SK-N-SH (cell line): ENCODE results near the gene CCNJL. TPM values are rescaled to one million over a fixed set of nuclear protein-coding genes. Genes with fewer than 3 reads are reported as not detected.

Experiments used
- CTCF ChIA-PET: fragments of 300-600, 350-600 bp; formaldehyde crosslinking; extraction: SDS; loops from one replicate; lab custom pipeline; 2021; lab: Yijun Ruan, JAX
- POLR2A ChIA-PET: fragments of 350-600 bp; sonication (Branson Sonifier 250); formaldehyde crosslinking; extraction: SDS; loops from one replicate; lab custom pipeline; 2020; ENCODE audit warnings: antibody characterized with exemption, inconsistent platforms; lab: Yijun Ruan, JAX
- DNase-seq: peaks from one replicate; pipeline ENCODE4 v3.0.0; 2012
- H2AFZ ChIP-seq: fragments of 200-600 bp; sonication (generic); 2 replicates; pipeline ENCODE4 v1.8.1; 2016; ENCODE audit warnings: antibody characterized with exemption, mild to moderate bottlenecking, low read depth
- H3F3A ChIP-seq: fragments of 200-600 bp; sonication (generic); replicated peaks from 2 replicates; pipeline ENCODE3; 2016; ENCODE audit warnings: antibody characterized with exemption, mild to moderate bottlenecking; ENCODE audit not compliant: insufficient read depth
- H3K27ac ChIP-seq, 2 experiments: fragments of 200-500 bp in 1 of 2; fragments of 200-600 bp in 1 of 2; sonication (Bioruptor generic) in 1 of 2; sonication (generic), shearing (Covaris generic) in 1 of 2; 2 replicates each; pipeline versions ENCODE4 v1.5.1 to v1.6.1; 2014 to 2016; ENCODE audit warnings: low read depth in 2 of 2, inconsistent platforms in 1 of 2, low read length in 1 of 2, mild to moderate bottlenecking in 1 of 2, mixed read lengths in 1 of 2
- H3K27me3 ChIP-seq: fragments of 200-600 bp; sonication (generic), shearing (Covaris generic); 2 replicates; pipeline ENCODE4 v1.6.1; 2016; ENCODE audit warnings: mixed run types; ENCODE audit not compliant: insufficient read depth
- H3K36me3 ChIP-seq, 2 experiments: fragments of 200-500 bp in 1 of 2; fragments of 200-600 bp in 1 of 2; sonication (Bioruptor generic) in 1 of 2; sonication (generic) in 1 of 2; replicated peaks in 1 of 2; 2 replicates each; pipeline versions ENCODE3 to v1.5.1; 2014 to 2016; ENCODE audit warnings: low read length in 1 of 2, mild to moderate bottlenecking in 1 of 2; ENCODE audit not compliant: insufficient read depth in 2 of 2, control insufficient read depth in 1 of 2
- H3K4me1 ChIP-seq, 2 experiments: fragments of 200-500 bp in 1 of 2; fragments of 200-600 bp in 1 of 2; sonication (Bioruptor generic) in 1 of 2; sonication (generic), shearing (Covaris generic) in 1 of 2; 2 replicates each; pipeline versions ENCODE4 v1.5.1 to v1.6.1; 2014 to 2016; ENCODE audit warnings: low read depth in 1 of 2, low read length in 1 of 2, mixed run types in 1 of 2; ENCODE audit not compliant: insufficient read depth in 2 of 2, control insufficient read depth in 1 of 2
- H3K4me2 ChIP-seq: fragments of 200-600 bp; sonication (generic), shearing (Covaris generic); 2 replicates; pipeline ENCODE4 v1.6.1; 2017; ENCODE audit warnings: mixed run types
- H3K4me3 ChIP-seq, 2 experiments: fragments of 200-500 bp in 1 of 2; fragments of 200-600 bp in 1 of 2; sonication (Bioruptor generic) in 1 of 2; sonication (generic), shearing (Covaris generic) in 1 of 2; 2 replicates each; pipeline versions ENCODE4 v1.5.1 to v1.8.1; 2014 to 2016; ENCODE audit warnings: low read depth in 2 of 2, inconsistent platforms in 1 of 2, low read length in 1 of 2, mild to moderate bottlenecking in 1 of 2, mixed read lengths in 1 of 2, moderate library complexity in 1 of 2
- H3K79me2 ChIP-seq: fragments of 200-600 bp; sonication (generic); 2 replicates; pipeline ENCODE4 v1.8.1; 2017; ENCODE audit warnings: mild to moderate bottlenecking; ENCODE audit not compliant: insufficient read depth
- H3K9ac ChIP-seq: fragments of 200-600 bp; sonication (generic); 2 replicates; pipeline ENCODE4 v1.6.1; 2017; ENCODE audit warnings: mixed run types
- H3K9me2 ChIP-seq: fragments of 200-600 bp; sonication (generic); 2 replicates; pipeline ENCODE4 v1.6.1; 2017; ENCODE audit warnings: mixed run types
- H3K9me3 ChIP-seq: fragments of 200-600 bp; sonication (generic); 2 replicates; pipeline ENCODE4 v1.6.1; 2017; ENCODE audit warnings: mixed run types, mild to moderate bottlenecking, moderate library complexity
- H4K20me1 ChIP-seq: fragments of 200-600 bp; sonication (generic); 2 replicates; pipeline ENCODE4 v1.6.1; 2017; ENCODE audit warnings: mild to moderate bottlenecking, mixed run types; ENCODE audit not compliant: insufficient read depth
- CHD2 ChIP-seq: fragments of 150-350 bp; IDR thresholded peaks from 2 replicates; pipeline ENCODE4 v1.6.1; 2018; ENCODE audit warnings: low read length; ENCODE audit not compliant: partially characterized antibody
- JUND ChIP-seq: IDR thresholded peaks from 2 replicates; pipeline ENCODE4 v1.4.0; 2012
- MXI1 ChIP-seq: IDR thresholded peaks from 2 replicates; pipeline ENCODE4 v1.6.1; 2012; ENCODE audit warnings: mild to moderate bottlenecking, low read depth, low read length, improper control_type of control experiment
- NRF1 ChIP-seq: IDR thresholded peaks from 2 replicates; pipeline ENCODE4 v1.6.1; 2012; ENCODE audit warnings: low read depth, mild to moderate bottlenecking, low read length
- PBX3 ChIP-seq: IDR thresholded peaks from 2 replicates; pipeline ENCODE4; 2012
- RAD21 ChIP-seq: IDR thresholded peaks from 2 replicates; pipeline ENCODE4 v1.6.1; 2012; ENCODE audit warnings: mild to moderate bottlenecking, low read length
- RFX5 ChIP-seq: IDR thresholded peaks from 2 replicates; pipeline ENCODE4 v1.6.1; 2012; ENCODE audit warnings: mild to moderate bottlenecking, improper control_type of control experiment, low read length
- SMC3 ChIP-seq: IDR thresholded peaks from 2 replicates; pipeline ENCODE4 v1.6.1; 2012; ENCODE audit warnings: low read depth, low read length, improper control_type of control experiment
- TAF1 ChIP-seq: IDR thresholded peaks from 2 replicates; pipeline ENCODE4 v1.6.1; 2012; ENCODE audit warnings: low read depth, mild to moderate bottlenecking, low read length, moderate library complexity, borderline replicate concordance
- YY1 ChIP-seq: IDR thresholded peaks from 2 replicates; pipeline ENCODE4 v1.4.0; 2012; ENCODE audit warnings: low read depth, mild to moderate bottlenecking
- ZBTB33 ChIP-seq: IDR thresholded peaks from 2 replicates; pipeline ENCODE4 v1.4.0; 2012; ENCODE audit warnings: low read depth, borderline replicate concordance
- WGBS: methylation state at CpG from one replicate; pipeline ENCODE4 v1.1.6; 2017; ENCODE audit warnings: low lambda C conversion rate; 5-methylcytosine and 5-hydroxymethylcytosine counted together
- polyA plus RNA-seq, 3 experiments: library from polyadenylated mRNA; depleted of rRNA; stranded (reverse); fragments of >200 nt; gene quantifications; 2 replicates each; pipeline ENCODE4 v1.2.3, GENCODE V29; 2012
- TF ChIP-seq, protein P1 (sequence below): fragments of 150-350 bp; IDR thresholded peaks from 2 replicates; pipeline ENCODE4 v1.6.1; 2016; ENCODE audit warnings: mild to moderate bottlenecking, low read depth, low read length
- TF ChIP-seq, protein P2 (sequence below): IDR thresholded peaks from 2 replicates; pipeline ENCODE4 v1.6.1; 2012; ENCODE audit warnings: mild to moderate bottlenecking, low read depth, low read length, moderate library complexity
- TF ChIP-seq, protein P3 (sequence below): fragments of 200-600 bp; sonication (generic); IDR thresholded peaks from 2 replicates; pipeline ENCODE4 v1.6.1; 2017; ENCODE audit warnings: antibody characterized with exemption, mild to moderate bottlenecking, moderate library complexity

The CCNJL gene
- polyA plus RNA-seq, 1 of the 3 experiments (the other 2 are of a cell fraction), result 7.1 TPM

DNA sequence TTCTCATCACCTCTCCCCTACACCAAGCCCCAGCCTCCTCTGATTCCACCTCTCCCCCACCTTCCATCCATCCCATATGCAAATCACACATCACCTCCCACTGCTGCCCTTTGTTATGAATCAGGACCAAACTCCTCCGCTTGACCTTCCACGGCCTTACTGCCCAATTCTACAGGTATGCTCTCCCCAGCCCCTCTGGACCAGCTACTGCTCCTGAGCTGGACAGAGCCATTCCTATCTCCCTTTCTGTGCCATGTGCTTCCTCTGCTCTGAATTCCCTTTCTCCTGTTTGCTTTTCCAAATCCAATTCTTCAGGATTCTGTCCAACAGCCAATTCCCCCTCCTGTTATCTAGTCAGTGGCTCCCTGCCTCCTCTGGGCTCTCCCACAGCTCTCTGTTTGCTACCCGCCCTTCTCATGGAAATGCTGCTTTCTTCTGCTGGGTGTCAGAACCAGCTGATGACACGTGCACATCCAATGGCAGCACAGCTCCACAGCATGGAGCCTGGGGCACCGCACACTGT is 74.7 kb downstream of the CCNJL start:
- WGBS, result 86% methylated on average over 5 of the region's 5 CpGs
- Histone ChIP-seq H4K20me1 (no peaks in the 10 kb centered on the region), H3F3A (no peaks in the 10 kb centered on the region), H2AFZ (no peak overlapping the region), H3K9me2 (no peaks in the 10 kb centered on the region), H3K27ac (no peak overlapping the region), H3K79me2 (no peaks in the 10 kb centered on the region), H3K4me3 (no peak overlapping the region), H3K27me3 (no peaks in the 10 kb centered on the region), H3K4me2 (no peak overlapping the region), H3K9ac (no peak overlapping the region), H3K4me1 (no peaks in the 10 kb centered on the region; a peak in 1 of 4 replicates), H3K36me3 (no peaks in the 10 kb centered on the region), H3K9me3 (no peaks in the 10 kb centered on the region)
- TF ChIP-seq RAD21 (no peak), SMC3 (no peak), PBX3 (no peak), TAF1 (no peak), ZBTB33 (no peak), JUND (no peak), YY1 (no peak), RFX5 (no peak), MXI1 (no peak), CHD2 (no peak), NRF1 (no peak)
- TF ChIP-seq, protein P1, sequence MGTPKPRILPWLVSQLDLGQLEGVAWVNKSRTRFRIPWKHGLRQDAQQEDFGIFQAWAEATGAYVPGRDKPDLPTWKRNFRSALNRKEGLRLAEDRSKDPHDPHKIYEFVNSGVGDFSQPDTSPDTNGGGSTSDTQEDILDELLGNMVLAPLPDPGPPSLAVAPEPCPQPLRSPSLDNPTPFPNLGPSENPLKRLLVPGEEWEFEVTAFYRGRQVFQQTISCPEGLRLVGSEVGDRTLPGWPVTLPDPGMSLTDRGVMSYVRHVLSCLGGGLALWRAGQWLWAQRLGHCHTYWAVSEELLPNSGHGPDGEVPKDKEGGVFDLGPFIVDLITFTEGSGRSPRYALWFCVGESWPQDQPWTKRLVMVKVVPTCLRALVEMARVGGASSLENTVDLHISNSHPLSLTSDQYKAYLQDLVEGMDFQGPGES, result no peak
- TF ChIP-seq, protein P2, sequence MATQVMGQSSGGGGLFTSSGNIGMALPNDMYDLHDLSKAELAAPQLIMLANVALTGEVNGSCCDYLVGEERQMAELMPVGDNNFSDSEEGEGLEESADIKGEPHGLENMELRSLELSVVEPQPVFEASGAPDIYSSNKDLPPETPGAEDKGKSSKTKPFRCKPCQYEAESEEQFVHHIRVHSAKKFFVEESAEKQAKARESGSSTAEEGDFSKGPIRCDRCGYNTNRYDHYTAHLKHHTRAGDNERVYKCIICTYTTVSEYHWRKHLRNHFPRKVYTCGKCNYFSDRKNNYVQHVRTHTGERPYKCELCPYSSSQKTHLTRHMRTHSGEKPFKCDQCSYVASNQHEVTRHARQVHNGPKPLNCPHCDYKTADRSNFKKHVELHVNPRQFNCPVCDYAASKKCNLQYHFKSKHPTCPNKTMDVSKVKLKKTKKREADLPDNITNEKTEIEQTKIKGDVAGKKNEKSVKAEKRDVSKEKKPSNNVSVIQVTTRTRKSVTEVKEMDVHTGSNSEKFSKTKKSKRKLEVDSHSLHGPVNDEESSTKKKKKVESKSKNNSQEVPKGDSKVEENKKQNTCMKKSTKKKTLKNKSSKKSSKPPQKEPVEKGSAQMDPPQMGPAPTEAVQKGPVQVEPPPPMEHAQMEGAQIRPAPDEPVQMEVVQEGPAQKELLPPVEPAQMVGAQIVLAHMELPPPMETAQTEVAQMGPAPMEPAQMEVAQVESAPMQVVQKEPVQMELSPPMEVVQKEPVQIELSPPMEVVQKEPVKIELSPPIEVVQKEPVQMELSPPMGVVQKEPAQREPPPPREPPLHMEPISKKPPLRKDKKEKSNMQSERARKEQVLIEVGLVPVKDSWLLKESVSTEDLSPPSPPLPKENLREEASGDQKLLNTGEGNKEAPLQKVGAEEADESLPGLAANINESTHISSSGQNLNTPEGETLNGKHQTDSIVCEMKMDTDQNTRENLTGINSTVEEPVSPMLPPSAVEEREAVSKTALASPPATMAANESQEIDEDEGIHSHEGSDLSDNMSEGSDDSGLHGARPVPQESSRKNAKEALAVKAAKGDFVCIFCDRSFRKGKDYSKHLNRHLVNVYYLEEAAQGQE, result no peak
- TF ChIP-seq, protein P3, sequence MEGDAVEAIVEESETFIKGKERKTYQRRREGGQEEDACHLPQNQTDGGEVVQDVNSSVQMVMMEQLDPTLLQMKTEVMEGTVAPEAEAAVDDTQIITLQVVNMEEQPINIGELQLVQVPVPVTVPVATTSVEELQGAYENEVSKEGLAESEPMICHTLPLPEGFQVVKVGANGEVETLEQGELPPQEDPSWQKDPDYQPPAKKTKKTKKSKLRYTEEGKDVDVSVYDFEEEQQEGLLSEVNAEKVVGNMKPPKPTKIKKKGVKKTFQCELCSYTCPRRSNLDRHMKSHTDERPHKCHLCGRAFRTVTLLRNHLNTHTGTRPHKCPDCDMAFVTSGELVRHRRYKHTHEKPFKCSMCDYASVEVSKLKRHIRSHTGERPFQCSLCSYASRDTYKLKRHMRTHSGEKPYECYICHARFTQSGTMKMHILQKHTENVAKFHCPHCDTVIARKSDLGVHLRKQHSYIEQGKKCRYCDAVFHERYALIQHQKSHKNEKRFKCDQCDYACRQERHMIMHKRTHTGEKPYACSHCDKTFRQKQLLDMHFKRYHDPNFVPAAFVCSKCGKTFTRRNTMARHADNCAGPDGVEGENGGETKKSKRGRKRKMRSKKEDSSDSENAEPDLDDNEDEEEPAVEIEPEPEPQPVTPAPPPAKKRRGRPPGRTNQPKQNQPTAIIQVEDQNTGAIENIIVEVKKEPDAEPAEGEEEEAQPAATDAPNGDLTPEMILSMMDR, result no peak
- ChIA-PET CTCF (interaction anchor here (0.9 to 2.5 kb wide), 3 partner anchors 72 to 216 kb away, joined by 3 to 7 read pairs (median 3); no protein-coding TSS in a partner anchor), POLR2A (no interaction called here)
- no peak for DNase-seq
